NCI-H774 (cell line): ENCODE data around the gene TTC9B.

Source experiments
- DNase-seq: peaks from one replicate; lab custom pipeline; 2025; lab: John Stamatoyannopoulos, UW

Gene TTC9B

DNA sequence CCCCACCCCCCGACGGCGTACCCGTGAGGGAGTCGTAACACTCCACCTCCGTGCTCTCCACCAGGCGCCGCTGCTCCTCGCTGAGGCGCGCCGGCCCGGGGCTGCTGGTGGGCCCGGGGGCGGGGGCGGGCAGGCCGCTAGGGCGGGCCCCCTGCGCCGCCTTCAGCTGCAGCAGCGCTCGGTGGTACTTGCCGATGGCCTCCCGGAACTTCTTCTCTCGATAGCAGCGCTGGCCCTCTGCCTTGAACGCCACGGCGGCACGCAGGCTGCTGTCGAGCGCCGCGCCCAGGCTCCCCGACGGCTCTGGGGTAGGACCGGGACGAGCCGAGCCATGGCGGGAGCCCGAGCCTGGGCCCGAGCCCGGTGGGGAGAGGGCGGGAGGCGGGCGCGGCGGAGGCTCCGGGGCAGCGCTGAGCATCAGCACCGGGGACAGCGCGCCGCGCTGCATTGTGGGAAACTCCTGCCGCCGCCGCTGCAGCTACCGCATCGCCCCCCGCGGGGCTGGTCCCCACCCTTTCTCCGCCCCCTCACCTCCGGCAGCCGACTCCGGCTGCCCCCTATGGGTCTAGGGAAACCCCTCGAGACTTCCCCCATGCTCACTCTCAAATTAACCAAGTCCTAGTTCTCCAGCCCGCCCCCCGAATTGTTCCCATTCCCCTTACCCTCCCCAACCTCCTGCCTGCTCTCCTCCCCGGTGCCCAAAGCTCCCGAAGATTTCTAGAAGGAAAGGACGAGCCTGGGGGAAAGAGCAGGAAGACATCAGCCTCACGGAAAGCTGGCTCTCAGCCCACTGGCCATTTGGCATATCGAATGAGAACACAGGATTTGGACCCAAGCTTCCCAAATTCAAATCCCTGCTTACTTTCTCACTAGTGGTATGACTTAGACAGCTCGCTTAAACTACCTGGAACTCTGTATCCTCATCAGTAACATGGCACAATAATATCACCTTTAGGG lies at the start of gene TTC9B:
Gene TTC9B (minus strand): TSS at position 451 of the 957 bp plus-strand sequence. CDS start 3 bp downstream, at position 448.
- no peak for DNase-seq

GRCh38 chr19:40267601-40267997 lies 49.4 kb upstream of the TTC9B start:
- no peak for DNase-seq

- DNase-seq: no peak
Observed at GRCh38 chr19:40266912-40267600, 48.9 kb upstream of the TTC9B start.

- DNase-seq: no peak
Observed at GRCh38 chr19:40266119-40266518, 47.9 kb upstream of the TTC9B start.

DNA sequence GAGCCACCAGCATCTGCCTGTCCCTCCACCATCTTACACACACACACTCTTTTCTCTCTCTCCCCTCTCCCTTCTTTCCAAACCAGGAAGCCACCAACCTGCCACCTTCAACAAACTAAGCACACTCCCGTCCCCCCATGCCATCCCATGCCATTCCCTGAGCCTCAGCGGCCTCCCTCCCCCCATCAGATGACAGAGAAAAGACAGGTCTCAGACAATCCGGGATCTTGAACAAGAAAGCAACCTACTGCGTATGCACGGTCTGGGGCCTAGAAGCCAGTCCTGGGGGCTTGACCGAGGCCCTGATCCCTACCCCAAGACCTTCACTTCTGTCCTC lies 47.5 kb upstream of the TTC9B start:
- DNase-seq: no peak

GRCh38 chr19:40265055-40265762 lies 47.0 kb upstream of the TTC9B start:
- DNase-seq: no peak

GRCh38 chr19:40264314-40265054 lies 46.3 kb upstream of the TTC9B start:
- DNase-seq: no peak

DNA sequence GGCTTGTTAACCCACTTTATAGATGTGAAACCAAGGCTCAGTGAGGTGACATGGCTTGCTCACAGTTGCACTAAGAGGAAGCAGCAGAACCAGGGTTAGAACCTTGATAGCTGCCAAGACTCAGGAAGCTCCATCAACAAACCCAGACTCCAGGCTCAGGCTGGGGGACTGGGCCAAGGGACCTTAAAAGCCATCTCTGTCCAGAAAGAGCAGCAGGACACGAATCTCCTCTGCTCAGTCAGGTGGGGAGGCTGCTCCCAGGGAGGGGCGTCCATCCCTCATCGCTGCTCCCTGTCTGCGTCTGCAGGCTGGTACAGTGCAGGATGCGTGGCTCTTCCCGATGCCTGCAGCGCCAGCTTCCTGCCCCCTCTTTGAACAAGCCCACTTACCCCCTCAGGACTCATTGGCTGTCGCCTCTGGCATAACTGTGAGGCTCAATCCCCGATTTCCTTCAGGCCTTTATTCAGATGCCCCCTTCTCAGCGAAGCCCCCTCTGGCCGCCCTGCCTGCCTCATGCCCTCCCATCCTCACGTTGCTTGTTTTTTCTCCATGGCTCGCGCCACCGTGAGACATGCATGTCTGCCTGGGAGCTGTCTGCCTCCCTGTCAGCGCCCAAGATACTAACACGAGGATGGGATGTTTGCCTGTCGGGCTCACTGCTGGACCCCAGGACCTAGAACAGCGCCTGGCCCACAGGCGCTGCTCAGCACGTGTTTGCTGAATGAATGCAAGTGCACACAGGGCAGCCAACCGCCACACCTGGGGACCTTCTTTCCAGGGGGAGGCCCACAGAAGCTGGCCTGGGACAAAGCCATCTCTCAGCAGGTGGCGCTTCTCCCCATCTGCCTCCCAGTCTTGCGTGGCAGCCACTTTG lies 45.5 kb upstream of the TTC9B start:
- DNase-seq: no peak

DNA sequence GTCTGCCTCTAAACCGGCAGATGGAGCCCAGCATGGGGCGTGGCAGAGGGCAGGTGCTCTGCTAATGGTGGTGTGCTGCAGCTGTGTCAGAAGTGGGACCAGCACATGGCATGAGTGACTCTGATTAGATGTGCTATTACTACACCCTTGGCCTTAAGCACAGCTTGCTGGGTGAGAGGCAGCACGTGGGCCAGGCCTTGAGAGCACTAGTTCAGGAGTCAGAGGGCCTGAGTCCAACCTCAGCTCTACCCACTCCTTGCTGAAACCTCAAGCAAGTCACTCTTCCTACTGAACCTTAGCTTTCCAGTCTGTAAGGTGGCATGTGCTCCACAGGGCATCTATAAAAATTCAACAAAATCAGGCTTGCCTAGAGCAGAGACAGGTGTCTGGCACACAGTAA lies 44.2 kb upstream of the TTC9B start:
- peak; percentile 3 for DNase-seq

- no peak for DNase-seq
Observed at GRCh38 chr19:40261631-40262030, 43.4 kb upstream of the TTC9B start.

GRCh38 chr19:40257096-40257517 lies 38.9 kb upstream of the TTC9B start:
- DNase-seq: no peak

DNA sequence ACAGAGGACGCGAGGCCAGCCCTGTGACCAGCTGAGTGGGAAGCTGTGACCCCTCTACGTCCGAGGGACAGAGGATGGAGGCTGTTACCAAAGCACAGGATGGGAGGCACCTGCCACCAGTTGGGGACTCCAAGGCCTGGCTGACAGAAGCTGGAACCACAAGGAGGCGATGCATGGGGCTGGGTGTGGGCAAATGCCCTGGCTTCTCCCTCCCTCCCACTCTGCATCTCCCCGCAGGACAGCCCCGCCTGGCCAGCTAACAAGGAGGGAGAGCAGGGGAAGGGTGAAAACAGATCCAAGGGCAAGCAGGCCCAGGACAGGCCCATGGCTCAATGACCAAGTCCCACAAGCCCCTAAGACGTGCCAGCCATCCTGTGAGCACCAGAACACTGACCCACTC lies 38.3 kb upstream of the TTC9B start:
- no peak for DNase-seq

- no peak for DNase-seq
Observed at GRCh38 chr19:40255619-40256166, 37.5 kb upstream of the TTC9B start.

- no peak for DNase-seq
Observed at GRCh38 chr19:40254714-40255418, 36.7 kb upstream of the TTC9B start.

DNA sequence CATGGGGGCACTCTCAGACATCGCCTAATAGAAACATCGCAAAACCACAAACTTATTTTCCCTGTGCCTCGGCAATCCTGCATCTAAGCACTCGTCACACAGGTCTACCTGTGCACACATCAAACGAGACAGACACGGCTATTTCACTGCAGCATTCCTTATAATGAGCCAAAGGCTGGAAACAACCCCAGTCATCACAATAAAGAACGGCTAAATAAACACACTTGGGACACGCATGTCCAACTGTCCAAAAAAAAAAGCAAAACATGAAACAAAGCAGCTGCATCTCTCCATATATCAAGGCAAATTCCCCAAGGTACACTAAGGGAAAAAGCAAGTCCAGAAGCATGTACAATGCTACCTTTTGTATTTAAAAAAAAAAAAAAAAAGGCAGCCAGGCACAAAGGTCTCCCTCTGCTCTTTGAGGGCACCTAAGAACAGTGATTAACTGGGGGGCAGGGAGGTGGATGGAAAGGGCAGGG lies 35.5 kb upstream of the TTC9B start:
- DNase-seq: no peak

- DNase-seq: no peak
Observed at GRCh38 chr19:40252395-40252794, 34.2 kb upstream of the TTC9B start.

DNA sequence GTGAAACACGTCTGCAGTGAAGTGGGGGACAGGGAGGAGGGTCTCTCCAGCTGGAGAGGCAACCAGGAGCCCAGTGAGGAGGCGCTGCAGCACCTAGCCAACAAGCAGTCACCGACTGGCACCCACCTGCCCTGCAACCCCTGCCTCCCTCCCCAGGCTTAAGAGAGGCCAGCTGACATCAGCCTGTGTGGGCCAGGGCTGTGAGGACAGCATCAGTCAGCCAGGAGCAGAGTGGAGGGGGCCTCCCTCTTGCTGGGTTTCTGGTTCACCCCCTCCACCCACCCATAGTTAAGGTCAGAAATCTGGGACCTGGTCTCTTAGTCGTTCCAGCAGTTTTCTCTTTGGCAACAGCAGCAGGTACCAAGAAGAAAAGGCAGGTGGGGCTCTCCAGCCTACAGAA lies 33.8 kb upstream of the TTC9B start:
- no peak for DNase-seq

GRCh38 chr19:40251244-40251643 lies 33.1 kb upstream of the TTC9B start:
- DNase-seq: no peak

DNA sequence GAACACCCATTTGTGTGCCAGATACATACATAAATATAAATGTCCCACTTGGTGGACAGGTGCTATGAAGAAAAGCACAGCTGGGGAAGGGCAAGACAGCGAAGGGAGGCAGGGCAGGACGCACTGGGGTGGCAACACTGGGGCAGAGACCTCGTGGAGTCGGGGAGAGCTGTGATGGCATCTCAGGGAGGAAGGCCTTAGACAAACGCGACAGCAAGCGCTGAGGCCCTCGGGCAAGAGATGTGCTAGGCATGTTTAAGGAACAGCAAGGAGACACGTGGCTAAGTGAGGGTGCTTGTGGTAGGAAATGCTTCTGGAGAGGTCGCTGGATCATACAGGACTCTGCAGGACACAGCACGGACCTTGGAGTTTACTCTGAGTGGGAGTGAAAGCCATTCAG lies 31.6 kb upstream of the TTC9B start:
- no peak for DNase-seq

- no peak for DNase-seq
Observed at GRCh38 chr19:40249201-40249600, 31.0 kb upstream of the TTC9B start.
